Stimulated activated CD4-positive, alpha-beta T cell treated with anti-CD3 and anti-CD28 coated beads, Interleukin-12 subunit alpha, Interleukin-12 subunit beta, amount 100 ng/mL, for 24 hours (primary cell): ENCODE data around the gene OR51E1.

ENCODE experiments used
- DNase-seq, 2 experiments: peaks; one replicate each; pipeline ENCODE4 v3.0.0-alpha.2; 2020; ENCODE audit warnings: low read depth in 2 of 2

The OR51E1 gene

GRCh38 chr11:4643682-4644081 lies at the start of gene OR51E1:
OR51E1 (plus strand) TSS chr11:4643982; CDS start chr11:4652527, 8,545 bp downstream.
- DNase-seq, result no peak

GRCh38 chr11:4605057-4605456 lies 38.7 kb upstream of the OR51E1 start:
- no peak for DNase-seq

- DNase-seq, result no peak
These were observed 37.4 kb upstream of the OR51E1 start for GRCh38 chr11:4606231-4607015.

- no peak for DNase-seq
These were observed 36.7 kb upstream of the OR51E1 start for GRCh38 chr11:4607096-4607495.

GRCh38 chr11:4607781-4608666 lies 35.8 kb upstream of the OR51E1 start, which contains the start of gene TRIM68:
TRIM68 (minus strand) TSS chr11:4608231; CDS start chr11:4605504, 2,727 bp downstream.
- DNase-seq, result peak; percentile 91 to 94

- DNase-seq, result no peak
These were observed 33.4 kb upstream of the OR51E1 start for GRCh38 chr11:4610258-4610935.

GRCh38 chr11:4611986-4612385 lies 31.8 kb upstream of the OR51E1 start:
- DNase-seq, result no peak

- no peak for DNase-seq
These were observed 27.8 kb upstream of the OR51E1 start for GRCh38 chr11:4615856-4616444.

- DNase-seq, result no peak
These were observed 24.3 kb upstream of the OR51E1 start for GRCh38 chr11:4619514-4619913.

- DNase-seq, result peak in 1 of 2 experiments; percentile 50
These were observed 17.3 kb upstream of the OR51E1 start for GRCh38 chr11:4626207-4627099.

- no peak for DNase-seq
These were observed 7.6 kb upstream of the OR51E1 start for GRCh38 chr11:4636136-4636535.

GRCh38 chr11:4636962-4637661 lies 6.7 kb upstream of the OR51E1 start, which contains the start of gene OR51D1:
OR51D1 (plus strand) TSS chr11:4637477; CDS start chr11:4639791, 2,314 bp downstream.
- peak; percentile 41 to 59 for DNase-seq

GRCh38 chr11:4637662-4638047 lies 6.1 kb upstream of the OR51E1 start:
- no peak for DNase-seq

- no peak for DNase-seq
These were observed 3.9 kb upstream of the OR51E1 start for GRCh38 chr11:4639931-4640330.

GRCh38 chr11:4641501-4641900 lies 2.3 kb upstream of the OR51E1 start:
- no peak for DNase-seq

GRCh38 chr11:4642043-4642442 lies 1.7 kb upstream of the OR51E1 start:
- no peak for DNase-seq

GRCh38 chr11:4643076-4643475 lies 706 bp upstream of the OR51E1 start:
- DNase-seq, result no peak

- DNase-seq, result no peak
These were observed 451 bp downstream of the OR51E1 start for GRCh38 chr11:4644233-4644632.

- DNase-seq, result no peak
These were observed 2.2 kb downstream of the OR51E1 start for GRCh38 chr11:4645974-4646373.

- no peak for DNase-seq
These were observed 4.0 kb downstream of the OR51E1 start for GRCh38 chr11:4647766-4648165.
